Stimulated activated CD4-positive, alpha-beta T cell treated with anti-CD3 and anti-CD28 coated beads, Interleukin-4, amount 100 ng/mL, for 4 hours (primary cell): Measurements from ENCODE around the gene KRCC1.
A peak's percentile ranks its signal among the peaks of the same experiment; 100 is the strongest.
"Not testable (repeated sequence)": the region's sequence is repeated elsewhere in the genome, so short reads cannot be mapped to it uniquely, and the experiment has no call there.

ENCODE experiments used
- DNase-seq, 2 experiments: peaks; one replicate each; pipeline ENCODE4 v3.0.0-alpha.2; 2020

The KRCC1 gene

GRCh38 chr2:88074150-88074549 is 18.6 kb upstream of the KRCC1 start:
- no peak for DNase-seq

- DNase-seq = no peak
Measured at GRCh38 chr2:88071365-88071764, 15.8 kb upstream of the KRCC1 start.

GRCh38 chr2:88070055-88070454 is 14.5 kb upstream of the KRCC1 start:
- no peak for DNase-seq

GRCh38 chr2:88069117-88069516 is 13.5 kb upstream of the KRCC1 start:
- no peak for DNase-seq

- no peak for DNase-seq
Measured at GRCh38 chr2:88068044-88068443, 12.5 kb upstream of the KRCC1 start.

GRCh38 chr2:88067598-88067997 is 12.0 kb upstream of the KRCC1 start, which contains the start of gene SMYD1:
Gene SMYD1 (plus strand): TSS chr2:88067825. CDS start chr2:88067865, 40 bp downstream.
- DNase-seq = no peak

- DNase-seq = no peak
Measured at GRCh38 chr2:88067189-88067588, 11.6 kb upstream of the KRCC1 start.

- no peak for DNase-seq
Measured at GRCh38 chr2:88066543-88066942, 11.0 kb upstream of the KRCC1 start.

- no peak for DNase-seq
Measured at GRCh38 chr2:88061295-88061694, 5.7 kb upstream of the KRCC1 start.

- no peak for DNase-seq
Measured at GRCh38 chr2:88060907-88061275, 5.3 kb upstream of the KRCC1 start.

- peak in 1 of 2 experiments; percentile 37 for DNase-seq
Measured at GRCh38 chr2:88059979-88060906, 4.7 kb upstream of the KRCC1 start.

GRCh38 chr2:88058191-88058590 is 2.6 kb upstream of the KRCC1 start:
- no peak for DNase-seq

- DNase-seq = no peak
Measured at GRCh38 chr2:88057437-88057844, 1.9 kb upstream of the KRCC1 start.

GRCh38 chr2:88054782-88055370 is 707 bp downstream of the KRCC1 start:
- no peak for DNase-seq

GRCh38 chr2:88053934-88054781 is 1.4 kb downstream of the KRCC1 start:
- no peak for DNase-seq

GRCh38 chr2:88053296-88053695 is 2.3 kb downstream of the KRCC1 start:
- DNase-seq = no peak

- no peak for DNase-seq
Measured at GRCh38 chr2:88051792-88052191, 3.8 kb downstream of the KRCC1 start.

GRCh38 chr2:88049622-88050021 is 6.0 kb downstream of the KRCC1 start:
- no peak for DNase-seq

GRCh38 chr2:88048541-88048940 is 7.0 kb downstream of the KRCC1 start:
- DNase-seq = no peak

- not testable (repeated sequence) for DNase-seq
Measured at GRCh38 chr2:88045561-88045960, 10.0 kb downstream of the KRCC1 start.

- DNase-seq = no peak
Measured at GRCh38 chr2:88042476-88042875, 13.1 kb downstream of the KRCC1 start.

GRCh38 chr2:88038263-88039105 is 17.1 kb downstream of the KRCC1 start:
- DNase-seq = no peak
